DND-41 (cell line): ENCODE measurements around the gene C16orf74.

Experiments used
- EZH2 ChIP-seq: IDR thresholded peaks from 3 replicates; pipeline ENCODE4 v1.6.1; 2012; ENCODE audit warnings: borderline replicate concordance, low read depth, mild to moderate bottlenecking, moderate library complexity, low read length, inconsistent platforms; ENCODE audit not compliant: severe bottlenecking
- TF ChIP-seq, protein P1 (sequence below): IDR thresholded peaks from 2 replicates; pipeline ENCODE4 v1.5.1; 2012; ENCODE audit warnings: borderline replicate concordance, low read length, moderate library complexity, mild to moderate bottlenecking; ENCODE audit not compliant: poor library complexity, severe bottlenecking; ENCODE audit errors: extremely low read depth

- TF ChIP-seq EZH2, result no peak
- TF ChIP-seq, protein P1, sequence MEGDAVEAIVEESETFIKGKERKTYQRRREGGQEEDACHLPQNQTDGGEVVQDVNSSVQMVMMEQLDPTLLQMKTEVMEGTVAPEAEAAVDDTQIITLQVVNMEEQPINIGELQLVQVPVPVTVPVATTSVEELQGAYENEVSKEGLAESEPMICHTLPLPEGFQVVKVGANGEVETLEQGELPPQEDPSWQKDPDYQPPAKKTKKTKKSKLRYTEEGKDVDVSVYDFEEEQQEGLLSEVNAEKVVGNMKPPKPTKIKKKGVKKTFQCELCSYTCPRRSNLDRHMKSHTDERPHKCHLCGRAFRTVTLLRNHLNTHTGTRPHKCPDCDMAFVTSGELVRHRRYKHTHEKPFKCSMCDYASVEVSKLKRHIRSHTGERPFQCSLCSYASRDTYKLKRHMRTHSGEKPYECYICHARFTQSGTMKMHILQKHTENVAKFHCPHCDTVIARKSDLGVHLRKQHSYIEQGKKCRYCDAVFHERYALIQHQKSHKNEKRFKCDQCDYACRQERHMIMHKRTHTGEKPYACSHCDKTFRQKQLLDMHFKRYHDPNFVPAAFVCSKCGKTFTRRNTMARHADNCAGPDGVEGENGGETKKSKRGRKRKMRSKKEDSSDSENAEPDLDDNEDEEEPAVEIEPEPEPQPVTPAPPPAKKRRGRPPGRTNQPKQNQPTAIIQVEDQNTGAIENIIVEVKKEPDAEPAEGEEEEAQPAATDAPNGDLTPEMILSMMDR, result no peak
Measured at GRCh38 chr16:85731179-85731578, 19.7 kb downstream of the C16orf74 start.
